K562 (cell line): ENCODE measurements around the gene SLC36A2. TPM values are rescaled to one million over a fixed set of nuclear protein-coding genes. Genes with fewer than 3 reads are reported as not detected.

ENCODE experiments used
- ATAC-seq: fragments of 200-7000 bp; cut with Tn5 transposase; 3 replicates; pipeline ENCODE4 v1.9.1; 2020; ENCODE audit warnings: moderate library complexity
- BruUV-seq: library from RNA; stranded (reverse); fragments of 400-500 nt; replicated peaks from 2 replicates; lab custom pipeline; 2021; lab: Mats Ljungman, UMichigan
- CTCF ChIA-PET: fragments of 300-600 bp; formaldehyde crosslinking; extraction: SDS; loops from one replicate; lab custom pipeline; 2021; ENCODE audit warnings: low intra/inter-chr PET ratio; lab: Yijun Ruan, JAX
- POLR2A ChIA-PET: fragments of 300-600, 350-650 bp; sonication (Branson Sonifier 250); formaldehyde crosslinking; extraction: SDS; loops from one replicate; lab custom pipeline; 2021; ENCODE audit warnings: antibody characterized with exemption, inconsistent platforms; lab: Yijun Ruan, JAX
- DNase-seq, 4 experiments: peaks; one replicate each; pipeline versions ENCODE4 v3.0.0 to v3.0.0-alpha.2; 2011 to 2018; ENCODE audit warnings: low spot score in 3 of 4, mixed read lengths in 3 of 4; ENCODE audit errors: extremely low read depth in 1 of 4
- FAIRE-seq: peaks from 2 replicates; lab custom pipeline; 2011; peaks lifted over from hg19 to GRCh38; lab: Jason Lieb, UNC
- H2AFZ ChIP-seq: 2 replicates; pipeline ENCODE4 v1.6.0; 2011; ENCODE audit warnings: low read depth, low read length, control low read depth, inconsistent platforms
- H3K27ac ChIP-seq: fragments of 200-600 bp; 3 replicates; pipeline ENCODE4 v1.8.0; 2011; ENCODE audit warnings: low read depth, mild to moderate bottlenecking, control low read depth, inconsistent platforms, low read length, moderate library complexity, mixed read lengths; ENCODE audit errors: extremely low read depth
- H3K27me3 ChIP-seq, 2 experiments: fragments of 300-600 bp in 1 of 2; 2 replicates in 1 of 2; 3 replicates in 1 of 2; pipeline versions ENCODE4 v1.6.0 to v1.8.0; 2011; ENCODE audit warnings: inconsistent platforms in 2 of 2, low read length in 2 of 2, mild to moderate bottlenecking in 1 of 2, mixed read lengths in 1 of 2, moderate library complexity in 1 of 2; ENCODE audit not compliant: control insufficient read depth in 2 of 2, insufficient read depth in 2 of 2
- H3K36me3 ChIP-seq: fragments of 300-600 bp; 3 replicates; pipeline ENCODE4 v1.8.0; 2011; ENCODE audit warnings: mild to moderate bottlenecking, low read length, inconsistent platforms; ENCODE audit not compliant: control insufficient read depth, insufficient read depth
- H3K4me1 ChIP-seq, 2 experiments: fragments of 200-600 bp in 1 of 2; replicated peaks in 1 of 2; 2 replicates in 1 of 2; 3 replicates in 1 of 2; pipeline versions ENCODE4 v1.5.1 to v1.8.0; 2011; ENCODE audit warnings: inconsistent platforms in 2 of 2, low read length in 2 of 2, mild to moderate bottlenecking in 1 of 2, mixed read lengths in 1 of 2, moderate library complexity in 1 of 2; ENCODE audit not compliant: control insufficient read depth in 2 of 2, insufficient read depth in 2 of 2
- H3K4me2 ChIP-seq: 2 replicates; pipeline ENCODE4 v1.6.1; 2011; ENCODE audit warnings: low read length, control low read depth, inconsistent platforms, mixed read lengths; ENCODE audit not compliant: insufficient read depth
- H3K4me3 ChIP-seq: fragments of 200-600 bp; sonication (generic), shearing (Covaris generic); 2 replicates; pipeline ENCODE4 v1.5.1; 2016; ENCODE audit warnings: control low read depth, inconsistent platforms
- H3K79me2 ChIP-seq: fragments of 200-600 bp; 3 replicates; pipeline ENCODE4 v1.8.0; 2011; ENCODE audit warnings: low read length, inconsistent platforms; ENCODE audit not compliant: control insufficient read depth, insufficient read depth
- H3K9ac ChIP-seq, 2 experiments: 2 replicates each; pipeline versions ENCODE4 v1.6.0 to v1.6.1; 2011; ENCODE audit warnings: low read depth in 2 of 2, low read length in 2 of 2, control low read depth in 1 of 2, inconsistent platforms in 1 of 2, mild to moderate bottlenecking in 1 of 2, mixed read lengths in 1 of 2; ENCODE audit not compliant: insufficient read depth in 1 of 2
- H3K9me1 ChIP-seq: one replicate; pipeline ENCODE4 v1.6.0; 2011; ENCODE audit warnings: inconsistent platforms, mild to moderate bottlenecking, low read length, moderate library complexity; ENCODE audit not compliant: control insufficient read depth, insufficient read depth
- H3K9me3 ChIP-seq: replicated peaks from 2 replicates; pipeline ENCODE4 v1.5.1; 2011; ENCODE audit warnings: low read depth, low read length, inconsistent platforms; ENCODE audit not compliant: control insufficient read depth, insufficient read depth
- H4K20me1 ChIP-seq: replicated peaks from 2 replicates; pipeline ENCODE4 v1.6.1; 2011; ENCODE audit warnings: low read length, inconsistent platforms, mixed read lengths; ENCODE audit not compliant: control insufficient read depth, insufficient read depth
- CHD1 ChIP-seq: fragments of 200-600 bp; sonication (generic); IDR thresholded peaks from one replicate; pipeline ENCODE4 v1.6.1; 2012; ENCODE audit warnings: mild to moderate bottlenecking, moderate library complexity, low read length, inconsistent platforms
- DMBX1 ChIP-seq: fragments of 250-450 bp; sonication (Bioruptor Pico); IDR thresholded peaks from 2 replicates; pipeline ENCODE4 v1.8.0; 2022; ENCODE audit warnings: inconsistent platforms, mild to moderate bottlenecking, moderate library complexity, borderline replicate concordance
- ETV5 ChIP-seq: sonication (generic); formaldehyde crosslinking; IDR thresholded peaks from 2 replicates; pipeline ENCODE4 v1.4.0; 2020; ENCODE audit warnings: low read depth, mild to moderate bottlenecking, missing genetic modification reagents
- IFI16 ChIP-seq: fragments of 250-450 bp; sonication (Bioruptor Pico); IDR thresholded peaks from 2 replicates; pipeline ENCODE4 v2.1.2; 2022; ENCODE audit warnings: mild to moderate bottlenecking, inconsistent platforms
- KAT7 ChIP-seq: sonication (generic); formaldehyde crosslinking; IDR thresholded peaks from 2 replicates; pipeline ENCODE4 v1.8.0; 2022; ENCODE audit warnings: missing genetic modification reagents, mild to moderate bottlenecking, borderline replicate concordance
- KDM1A ChIP-seq, 2 experiments: fragments of 450-650 bp; IDR thresholded peaks; 2 replicates each; pipeline ENCODE4 v1.6.1; 2016; ENCODE audit warnings: mild to moderate bottlenecking in 2 of 2
- MAFK ChIP-seq: IDR thresholded peaks from 2 replicates; pipeline ENCODE4 v1.6.1; 2011; ENCODE audit warnings: low read length, improper control_type of control experiment
- MCM7 ChIP-seq, 2 experiments: fragments of 450-650 bp; IDR thresholded peaks; 2 replicates each; pipeline ENCODE4 v1.6.1; 2016 to 2018
- NFYB ChIP-seq: IDR thresholded peaks from 2 replicates; pipeline ENCODE4 v1.6.1; 2011; ENCODE audit warnings: mild to moderate bottlenecking, moderate library complexity; ENCODE audit not compliant: insufficient read length; ENCODE audit errors: extremely low read depth
- NR3C1 ChIP-seq: sonication (generic); formaldehyde crosslinking; IDR thresholded peaks from 2 replicates; pipeline ENCODE4 v1.8.1; 2022; ENCODE audit warnings: missing genetic modification reagents
- RBM17 ChIP-seq: fragments of 200-400 bp; formaldehyde crosslinking; IDR thresholded peaks from 2 replicates; pipeline ENCODE4 v1.6.1; 2017; ENCODE audit warnings: low read depth, mild to moderate bottlenecking, low read length, borderline replicate concordance
- SMAD1 ChIP-seq: fragments of 150-350 bp; IDR thresholded peaks from 2 replicates; pipeline ENCODE4 v1.6.1; 2014; ENCODE audit warnings: low read length, low read depth; ENCODE audit not compliant: partially characterized antibody
- SMAD3 ChIP-seq: fragments of 450-650 bp; formaldehyde crosslinking; conservative IDR thresholded peaks from 2 replicates; pipeline ENCODE4 v1.4.0; 2020; ENCODE audit warnings: mild to moderate bottlenecking
- ZNF143 ChIP-seq: sonication (generic); formaldehyde crosslinking; IDR thresholded peaks from 2 replicates; pipeline ENCODE4 v1.9.0; 2022; ENCODE audit warnings: mild to moderate bottlenecking, missing genetic modification reagents
- ZNF224 ChIP-seq: sonication (generic); formaldehyde crosslinking; IDR thresholded peaks from 2 replicates; pipeline ENCODE4 v1.8.0; 2022; ENCODE audit warnings: mild to moderate bottlenecking, missing genetic modification reagents
- ZNF639 ChIP-seq, 2 experiments: fragments of 200-800 bp in 1 of 2; sonication (Bioruptor generic) in 1 of 2; sonication (generic) in 1 of 2; formaldehyde crosslinking in 1 of 2; IDR thresholded peaks in 1 of 2; conservative IDR thresholded peaks in 1 of 2; 2 replicates each; pipeline versions ENCODE4 v1.5.0 to v1.6.1; 2016 to 2020; ENCODE audit warnings: missing compliant biosample characterization in 1 of 2, missing genetic modification characterization in 1 of 2, missing genetic modification reagents in 1 of 2
- ZNF830 ChIP-seq: fragments of 250-450 bp; sonication (Bioruptor Pico); IDR thresholded peaks from 2 replicates; pipeline ENCODE4 v1.5.0; 2021; ENCODE audit warnings: mild to moderate bottlenecking
- WGBS: fragments of 100-300 bp; shearing (Covaris generic); methylation state at CpG from one replicate; pipeline ENCODE4 v1.1.6; 2016; ENCODE audit warnings: low coverage, mixed read lengths; ENCODE audit not compliant: insufficient coverage; ENCODE audit errors: missing lambda C conversion rate; 5-methylcytosine and 5-hydroxymethylcytosine counted together
- in situ Hi-C: fragments of 300-500 bp; cut with MboI; formaldehyde crosslinking; loops from 4 replicates; pipeline ENCODE4 v1.15.0; 2018; ENCODE audit warnings: inconsistent platforms, mixed read lengths
- intact Hi-C: fragments of 100-400 bp; cut with micrococcal nuclease; formaldehyde crosslinking; loops from 2 replicates; pipeline ENCODE4 v1.14.2; 2022
- polyA plus RNA-seq, 8 experiments: library from polyadenylated mRNA; depleted of rRNA in 4 of 8; stranded (reverse) in 5 of 8; unstranded in 3 of 8; fragments of >200 nt; fragmentation: Nextera tagmentation in 2 of 8; fragmentation: Illumina TruSeq in 1 of 8; extraction: Ambion mirVana in 2 of 8; extraction: Trizol in 1 of 8; gene quantifications; 2 replicates each; pipeline versions ENCODE4 v1.2.1 to v1.2.3, GENCODE V29; 2011 to 2014; ENCODE audit warnings: inconsistent platforms in 1 of 8, missing spikeins in 1 of 8
- total RNA-seq, 7 experiments: library from RNA; depleted of rRNA in 6 of 7; stranded (reverse); fragments of >200 nt in 6 of 7; fragmentation: Illumina TruSeq in 2 of 7; extraction: Trizol in 2 of 7; gene quantifications; 2 replicates each; pipeline versions ENCODE4 v1.2.1 to v1.2.3, GENCODE V29; 2011 to 2021; ENCODE audit warnings: low replicate concordance in 1 of 7
- TF ChIP-seq, protein P1 (sequence below), 2 experiments: fragments of 450-650 bp in 1 of 2; sonication (generic) in 1 of 2; formaldehyde crosslinking; conservative IDR thresholded peaks; 2 replicates each; pipeline versions ENCODE4 v1.4.0 to v1.8.1; 2020 to 2022; ENCODE audit warnings: mild to moderate bottlenecking in 1 of 2, missing genetic modification reagents in 1 of 2
- TF ChIP-seq, protein P2 (sequence below): sonication (generic); formaldehyde crosslinking; IDR thresholded peaks from 2 replicates; pipeline ENCODE4 v1.8.0; 2022; ENCODE audit warnings: mild to moderate bottlenecking, missing genetic modification reagents

SLC36A2 gene
- total and polyA plus RNA-seq, 9 of the 15 experiments (the other 6 are each of a cell fraction or from before 2014, with no cell fraction given): not detected

DNA sequence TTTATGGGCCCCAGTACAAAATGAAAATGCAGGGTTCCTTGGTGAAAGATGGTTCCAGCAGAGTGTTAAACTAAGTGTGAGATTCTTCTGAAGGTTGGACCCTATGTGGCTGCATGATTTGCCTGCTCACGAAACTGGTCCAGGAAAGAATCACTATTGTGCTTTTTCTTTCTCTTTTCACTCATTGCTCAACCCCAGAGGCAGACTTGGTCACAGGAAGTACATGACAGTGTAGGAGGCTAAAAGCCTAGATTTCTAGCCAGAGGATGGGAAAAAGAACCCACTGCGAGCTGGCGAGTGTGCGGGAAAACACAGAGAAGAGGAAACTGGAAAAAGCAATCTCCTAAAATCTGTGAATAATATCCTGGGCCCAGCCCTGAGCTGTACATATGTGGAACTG is 18.6 kb downstream of the SLC36A2 start:
- BruUV-seq: no TSS peak
- FAIRE-seq (no peak), DNase-seq (no peak), ATAC-seq (no peak)
- no peaks in the 10 kb centered on the region for H3K9me3 ChIP-seq
- H3K4me3 ChIP-seq: no peak overlapping the region
- 5% methylated on average over 4 of the region's 4 CpGs for WGBS
- H2AFZ ChIP-seq: no peak overlapping the region
- TF ChIP-seq ZNF639 (CRISPR knock-in tag; conservative IDR thresholded peaks at IDR 0.05 in 1 of 2, IDR thresholded peaks at IDR 0.05 in 1 of 2) (no peak), ZNF830 (no peak), SMAD1 (no peak), NFYB (no peak), CHD1 (no peak), ZNF143 (CRISPR knock-in tag) (no peak), MAFK (no peak), DMBX1 (CRISPR knock-in tag) (no peak), KDM1A (IDR thresholded peaks at IDR 0.05) (no peak), NR3C1 (CRISPR knock-in tag) (no peak), ZNF224 (CRISPR knock-in tag) (no peak), KAT7 (no peak), ETV5 (no peak), SMAD3 (CRISPR knock-in tag) (no peak), MCM7 (IDR thresholded peaks at IDR 0.05) (no peak), IFI16 (CRISPR knock-in tag) (no peak), RBM17 (no peak)
- TF ChIP-seq, protein P1, sequence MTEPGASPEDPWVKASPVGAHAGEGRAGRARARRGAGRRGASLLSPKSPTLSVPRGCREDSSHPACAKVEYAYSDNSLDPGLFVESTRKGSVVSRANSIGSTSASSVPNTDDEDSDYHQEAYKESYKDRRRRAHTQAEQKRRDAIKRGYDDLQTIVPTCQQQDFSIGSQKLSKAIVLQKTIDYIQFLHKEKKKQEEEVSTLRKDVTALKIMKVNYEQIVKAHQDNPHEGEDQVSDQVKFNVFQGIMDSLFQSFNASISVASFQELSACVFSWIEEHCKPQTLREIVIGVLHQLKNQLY (CRISPR knock-in tag; conservative IDR thresholded peaks at IDR 0.05): no peak
- TF ChIP-seq, protein P2, sequence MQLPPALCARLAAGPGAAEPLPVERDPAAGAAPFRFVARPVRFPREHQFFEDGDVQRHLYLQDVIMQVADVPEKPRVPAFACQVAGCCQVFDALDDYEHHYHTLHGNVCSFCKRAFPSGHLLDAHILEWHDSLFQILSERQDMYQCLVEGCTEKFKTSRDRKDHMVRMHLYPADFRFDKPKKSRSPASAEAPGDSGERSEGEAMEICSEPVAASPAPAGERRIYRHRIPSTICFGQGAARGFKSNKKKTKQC (CRISPR knock-in tag): no peak
- no peaks in the 10 kb centered on the region; the same call in 1 of the 2 replicates for H4K20me1 ChIP-seq
- H3K4me2 ChIP-seq: no peak overlapping the region
- no peaks in the 10 kb centered on the region for H3K4me1 ChIP-seq
- H3K79me2 ChIP-seq: no peaks in the 10 kb centered on the region
- H3K9ac ChIP-seq: no peak overlapping the region
- H3K27me3 ChIP-seq: peaks cover 3 to 11% of the 10 kb centered on the region in 2 experiments; a peak in 4 of 5 replicates
- no peaks in the 10 kb centered on the region for H3K36me3 ChIP-seq
- POLR2A ChIA-PET: interaction anchor here (1.0 kb wide), 1 partner anchor 12 kb away, joined by 3 read pairs; no protein-coding TSS in a partner anchor
- in situ Hi-C loops (no loop called here), intact Hi-C loops (no loop called here)
- CTCF ChIA-PET: no interaction called here
- H3K27ac ChIP-seq: no peak overlapping the region
- no peaks in the 10 kb centered on the region for H3K9me1 ChIP-seq
